ENCODE results near the gene SPRR4.

SPRR4 gene

DNA sequence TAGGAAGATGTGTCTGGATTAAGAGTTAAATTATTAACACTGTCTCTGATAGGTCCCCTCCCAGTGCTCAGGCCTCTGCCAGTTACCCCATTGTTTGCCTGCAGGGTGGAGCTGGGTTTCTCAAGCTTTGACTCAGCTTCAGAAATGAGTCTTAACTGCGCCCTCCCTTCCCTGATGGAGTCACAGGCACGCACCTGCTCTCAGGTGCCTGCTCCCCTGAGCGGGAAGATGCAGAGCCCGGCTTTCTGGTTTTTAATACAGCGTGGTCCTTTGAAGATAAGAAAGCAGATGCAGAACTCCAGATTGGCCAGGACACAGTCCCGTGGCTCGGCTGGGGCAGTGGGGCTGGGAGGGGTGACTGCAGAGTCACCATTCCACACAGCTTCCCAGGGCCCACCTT lies 3.2 kb upstream of the SPRR4 start:
- no peaks in the 10 kb centered on the region for H3K79me2 ChIP-seq (ENCODE audit: low read length)
- no peaks in the 10 kb centered on the region for H3K36me3 ChIP-seq (replicated peaks; ENCODE audit: insufficient read depth, low read length)
- no peak overlapping the region for H3K4me3 ChIP-seq (ENCODE audit: low read length)
- no peak overlapping the region for H3K27ac ChIP-seq (ENCODE audit: low read length)
- H3K27me3 ChIP-seq (replicated peaks; ENCODE audit: insufficient read depth, low read length): no peaks in the 10 kb centered on the region
- no peak overlapping the region for H2AFZ ChIP-seq (ENCODE audit: low read length)
- TF ChIP-seq, protein P1, sequence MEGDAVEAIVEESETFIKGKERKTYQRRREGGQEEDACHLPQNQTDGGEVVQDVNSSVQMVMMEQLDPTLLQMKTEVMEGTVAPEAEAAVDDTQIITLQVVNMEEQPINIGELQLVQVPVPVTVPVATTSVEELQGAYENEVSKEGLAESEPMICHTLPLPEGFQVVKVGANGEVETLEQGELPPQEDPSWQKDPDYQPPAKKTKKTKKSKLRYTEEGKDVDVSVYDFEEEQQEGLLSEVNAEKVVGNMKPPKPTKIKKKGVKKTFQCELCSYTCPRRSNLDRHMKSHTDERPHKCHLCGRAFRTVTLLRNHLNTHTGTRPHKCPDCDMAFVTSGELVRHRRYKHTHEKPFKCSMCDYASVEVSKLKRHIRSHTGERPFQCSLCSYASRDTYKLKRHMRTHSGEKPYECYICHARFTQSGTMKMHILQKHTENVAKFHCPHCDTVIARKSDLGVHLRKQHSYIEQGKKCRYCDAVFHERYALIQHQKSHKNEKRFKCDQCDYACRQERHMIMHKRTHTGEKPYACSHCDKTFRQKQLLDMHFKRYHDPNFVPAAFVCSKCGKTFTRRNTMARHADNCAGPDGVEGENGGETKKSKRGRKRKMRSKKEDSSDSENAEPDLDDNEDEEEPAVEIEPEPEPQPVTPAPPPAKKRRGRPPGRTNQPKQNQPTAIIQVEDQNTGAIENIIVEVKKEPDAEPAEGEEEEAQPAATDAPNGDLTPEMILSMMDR (IDR thresholded peaks at IDR 0.05; ENCODE audit: low read length): no peak
- TF ChIP-seq EZH2 (optimal IDR thresholded peaks at IDR 0.05; ENCODE audit: low read depth, low read length) (no peak), EZH2phosphoT487 (IDR thresholded peaks at IDR 0.05; ENCODE audit: low read length) (no peak)
- H3K4me2 ChIP-seq (ENCODE audit: low read depth, low read length): no peak overlapping the region
- H4K20me1 ChIP-seq (ENCODE audit: insufficient read depth, low read length): no peaks in the 10 kb centered on the region
- no peak overlapping the region for H3K9ac ChIP-seq (ENCODE audit: low read length)
- H3K9me3 ChIP-seq (replicated peaks; ENCODE audit: insufficient read depth, low read length): no peaks in the 10 kb centered on the region
- H3F3A ChIP-seq (ENCODE audit: insufficient read depth, low read length): no peaks in the 10 kb centered on the region
- peaks cover 14% of the 10 kb centered on the region for H3K4me1 ChIP-seq (ENCODE audit: low read length)
- DNase-seq: no peak
- H3K9me2 ChIP-seq (replicated peaks; ENCODE audit: insufficient read depth, low read length): no peaks in the 10 kb centered on the region

DNA sequence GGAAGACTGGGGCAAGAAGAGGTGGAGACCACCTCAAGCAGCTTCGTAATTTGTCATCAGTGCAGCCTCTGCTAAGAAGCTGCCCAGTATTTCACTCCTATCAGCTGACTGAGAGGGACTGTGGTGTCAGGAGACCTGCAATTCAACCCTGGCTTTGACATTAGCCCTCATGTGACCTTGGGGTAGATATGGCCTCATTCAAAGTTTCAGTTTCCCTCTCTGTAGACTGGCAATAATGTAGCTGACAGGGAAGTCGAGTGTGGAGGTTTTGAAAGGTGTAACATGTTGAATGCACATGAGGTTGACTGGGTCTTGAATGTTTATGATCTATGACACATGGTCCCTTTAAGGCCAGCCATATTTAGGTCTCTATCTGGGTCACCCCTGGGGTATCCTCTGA lies 2.2 kb upstream of the SPRR4 start:
- H3K4me3 ChIP-seq (ENCODE audit: low read length): no peak overlapping the region
- no peak for TF ChIP-seq EZH2phosphoT487 (IDR thresholded peaks at IDR 0.05; ENCODE audit: low read length)
- TF ChIP-seq, protein P1 (IDR thresholded peaks at IDR 0.05; ENCODE audit: low read length): no peak
- no peak for TF ChIP-seq EZH2 (optimal IDR thresholded peaks at IDR 0.05; ENCODE audit: low read depth, low read length)

DNA sequence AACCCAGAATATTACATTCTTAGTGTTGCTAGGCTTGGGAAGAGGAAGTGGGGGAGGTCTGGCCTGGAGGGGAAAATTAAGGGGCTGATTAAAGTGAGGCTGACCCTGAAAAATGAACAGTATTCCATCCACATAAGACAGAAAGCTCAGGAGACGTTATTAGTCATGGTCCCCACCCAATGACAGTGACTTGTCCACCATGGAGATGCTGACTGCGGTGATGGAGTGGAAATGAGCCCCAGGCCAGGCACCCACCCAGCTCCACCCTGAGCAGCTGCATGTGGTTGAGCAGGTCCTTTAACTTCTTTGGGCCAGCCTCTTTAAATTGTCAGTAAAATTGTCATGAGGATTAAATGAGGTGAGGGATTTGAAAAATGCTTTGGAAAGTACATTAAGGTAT lies 1.4 kb upstream of the SPRR4 start:
- Histone ChIP-seq H3K27ac (ENCODE audit: low read length) (no peak overlapping the region), H3K4me3 (ENCODE audit: low read length) (no peak overlapping the region), H3K36me3 (replicated peaks; ENCODE audit: insufficient read depth, low read length) (no peaks in the 10 kb centered on the region), H3K4me2 (ENCODE audit: low read depth, low read length) (no peak overlapping the region), H3K4me1 (ENCODE audit: low read length) (peaks cover 14% of the 10 kb centered on the region), H3K79me2 (ENCODE audit: low read length) (no peaks in the 10 kb centered on the region), H2AFZ (ENCODE audit: low read length) (peak overlapping the region; percentile 55; the same call in 1 of the 2 replicates), H3F3A (ENCODE audit: insufficient read depth, low read length) (no peaks in the 10 kb centered on the region), H3K9ac (ENCODE audit: low read length) (no peak overlapping the region), H3K9me3 (replicated peaks; ENCODE audit: insufficient read depth, low read length) (no peaks in the 10 kb centered on the region), H4K20me1 (ENCODE audit: insufficient read depth, low read length) (no peaks in the 10 kb centered on the region), H3K27me3 (replicated peaks; ENCODE audit: insufficient read depth, low read length) (no peaks in the 10 kb centered on the region), H3K9me2 (replicated peaks; ENCODE audit: insufficient read depth, low read length) (no peaks in the 10 kb centered on the region)
- TF ChIP-seq EZH2phosphoT487 (IDR thresholded peaks at IDR 0.05; ENCODE audit: low read length) (no peak), EZH2 (optimal IDR thresholded peaks at IDR 0.05; ENCODE audit: low read depth, low read length) (no peak)
- TF ChIP-seq, protein P1 (IDR thresholded peaks at IDR 0.05; ENCODE audit: low read length): no peak
- no peak for DNase-seq

More for the DNA sequence above, 2.2 kb upstream of the SPRR4 start:
- Histone ChIP-seq H3K4me1 (ENCODE audit: low read length) (peaks cover 14% of the 10 kb centered on the region), H3K9ac (ENCODE audit: low read length) (no peak overlapping the region), H3K4me2 (ENCODE audit: low read depth, low read length) (peak overlapping the region; percentile 37), H3K9me3 (replicated peaks; ENCODE audit: insufficient read depth, low read length) (no peaks in the 10 kb centered on the region), H4K20me1 (ENCODE audit: insufficient read depth, low read length) (no peaks in the 10 kb centered on the region), H3K27ac (ENCODE audit: low read length) (peak overlapping the region; percentile 13; the same call in 1 of the 2 replicates), H3F3A (ENCODE audit: insufficient read depth, low read length) (no peaks in the 10 kb centered on the region), H3K79me2 (ENCODE audit: low read length) (no peaks in the 10 kb centered on the region), H3K36me3 (replicated peaks; ENCODE audit: insufficient read depth, low read length) (no peaks in the 10 kb centered on the region), H3K27me3 (replicated peaks; ENCODE audit: insufficient read depth, low read length) (no peaks in the 10 kb centered on the region), H2AFZ (ENCODE audit: low read length) (peak overlapping the region; percentile 55), H3K9me2 (replicated peaks; ENCODE audit: insufficient read depth, low read length) (no peaks in the 10 kb centered on the region)
- peak; percentile 93 for DNase-seq

Measured in MM.1S (cell line).